ENCODE measurements around the gene KRTAP9-7.

DNA sequence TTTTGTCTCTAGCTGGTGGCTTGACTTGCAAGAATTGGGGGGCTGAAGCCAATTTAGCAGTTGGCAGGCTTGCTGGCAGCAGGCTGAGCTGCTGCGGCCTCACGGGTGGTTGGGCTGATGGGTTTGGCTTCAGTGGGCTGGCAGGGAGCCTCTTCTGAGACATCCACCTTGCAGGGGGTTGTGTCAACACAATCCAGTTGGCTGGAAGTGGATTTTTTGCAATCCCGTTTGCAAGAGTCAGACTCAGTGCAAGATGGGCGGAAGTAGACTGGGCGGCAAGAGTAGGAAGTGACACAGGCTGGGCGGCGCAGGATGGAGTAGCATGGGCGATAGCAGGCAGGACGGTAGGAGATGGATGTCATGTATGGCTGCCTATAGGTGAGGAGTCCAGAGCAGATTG lies 32.1 kb downstream of the KRTAP9-7 start:
- TF ChIP-seq, protein P1, sequence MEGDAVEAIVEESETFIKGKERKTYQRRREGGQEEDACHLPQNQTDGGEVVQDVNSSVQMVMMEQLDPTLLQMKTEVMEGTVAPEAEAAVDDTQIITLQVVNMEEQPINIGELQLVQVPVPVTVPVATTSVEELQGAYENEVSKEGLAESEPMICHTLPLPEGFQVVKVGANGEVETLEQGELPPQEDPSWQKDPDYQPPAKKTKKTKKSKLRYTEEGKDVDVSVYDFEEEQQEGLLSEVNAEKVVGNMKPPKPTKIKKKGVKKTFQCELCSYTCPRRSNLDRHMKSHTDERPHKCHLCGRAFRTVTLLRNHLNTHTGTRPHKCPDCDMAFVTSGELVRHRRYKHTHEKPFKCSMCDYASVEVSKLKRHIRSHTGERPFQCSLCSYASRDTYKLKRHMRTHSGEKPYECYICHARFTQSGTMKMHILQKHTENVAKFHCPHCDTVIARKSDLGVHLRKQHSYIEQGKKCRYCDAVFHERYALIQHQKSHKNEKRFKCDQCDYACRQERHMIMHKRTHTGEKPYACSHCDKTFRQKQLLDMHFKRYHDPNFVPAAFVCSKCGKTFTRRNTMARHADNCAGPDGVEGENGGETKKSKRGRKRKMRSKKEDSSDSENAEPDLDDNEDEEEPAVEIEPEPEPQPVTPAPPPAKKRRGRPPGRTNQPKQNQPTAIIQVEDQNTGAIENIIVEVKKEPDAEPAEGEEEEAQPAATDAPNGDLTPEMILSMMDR (conservative IDR thresholded peaks at IDR 0.05): no peak
- TF ChIP-seq ZFX (IDR thresholded peaks at IDR 0.05): no peak

Data from C4-2B (cell line).